Hepatocyte (in vitro differentiated cells): ENCODE measurements around the gene TUBB3. TPM values are rescaled to one million over a fixed set of nuclear protein-coding genes. Genes with fewer than 3 reads are reported as not detected.

Experiments used
- DNase-seq: peaks from one replicate; pipeline ENCODE4 v3.0.0-alpha.2; 2016; ENCODE audit warnings: low spot score
- H2AFZ ChIP-seq: fragments of 200-600 bp; sonication (generic); 2 replicates; pipeline ENCODE4 v1.6.0; 2016; ENCODE audit warnings: antibody characterized with exemption, mild to moderate bottlenecking
- H3K27ac ChIP-seq: fragments of 200-600 bp; sonication (generic); 2 replicates; pipeline ENCODE4 v1.5.1; 2016; ENCODE audit warnings: mild to moderate bottlenecking
- H3K27me3 ChIP-seq: fragments of 200-600 bp; sonication (generic); 2 replicates; pipeline ENCODE4 v1.6.1; 2016
- H3K36me3 ChIP-seq: fragments of 200-600 bp; sonication (generic); replicated peaks from 2 replicates; pipeline ENCODE4 v1.5.1; 2016; ENCODE audit warnings: low read depth; ENCODE audit not compliant: insufficient read depth
- H3K4me1 ChIP-seq: fragments of 200-600 bp; sonication (generic); 2 replicates; pipeline ENCODE4 v1.5.1; 2016; ENCODE audit warnings: mild to moderate bottlenecking, moderate library complexity; ENCODE audit not compliant: insufficient read depth
- H3K4me2 ChIP-seq: fragments of 200-600 bp; sonication (generic); 2 replicates; pipeline ENCODE4 v1.6.0; 2016
- H3K4me3 ChIP-seq: fragments of 200-600 bp; sonication (generic); 2 replicates; pipeline ENCODE4 v1.5.1; 2016; ENCODE audit warnings: mild to moderate bottlenecking
- H3K79me2 ChIP-seq: fragments of 200-600 bp; sonication (generic); 2 replicates; pipeline ENCODE4 v1.6.0; 2017; ENCODE audit warnings: mild to moderate bottlenecking
- H3K9me2 ChIP-seq: fragments of 200-600 bp; sonication (generic); replicated peaks from 2 replicates; pipeline ENCODE4 v1.6.0; 2017; ENCODE audit warnings: mild to moderate bottlenecking; ENCODE audit not compliant: insufficient read depth
- H3K9me3 ChIP-seq: fragments of 200-600 bp; sonication (generic); 2 replicates; pipeline ENCODE4 v1.5.1; 2016; ENCODE audit warnings: low read depth, mild to moderate bottlenecking
- H4K20me1 ChIP-seq: fragments of 200-600 bp; sonication (generic); 2 replicates; pipeline ENCODE4 v1.6.0; 2016; ENCODE audit warnings: mild to moderate bottlenecking; ENCODE audit not compliant: insufficient read depth, poor library complexity, severe bottlenecking
- EZH2 ChIP-seq: fragments of 200-600 bp; sonication (generic); IDR thresholded peaks from 2 replicates; pipeline ENCODE4 v1.6.1; 2016; ENCODE audit warnings: antibody characterized with exemption, mild to moderate bottlenecking, borderline replicate concordance
- EZH2phosphoT487 ChIP-seq: fragments of 200-600 bp; sonication (generic); IDR thresholded peaks from one replicate; pipeline ENCODE4 v1.6.1; 2018; ENCODE audit warnings: antibody characterized with exemption, mild to moderate bottlenecking, low read depth, moderate library complexity; ENCODE audit not compliant: unreplicated experiment, severe bottlenecking
- WGBS: methylation state at CpG from one replicate; pipeline ENCODE4 v1.1.6; 2016; ENCODE audit warnings: low lambda C conversion rate; ENCODE audit errors: missing lambda C conversion rate; 5-methylcytosine and 5-hydroxymethylcytosine counted together
- polyA plus RNA-seq: library from polyadenylated mRNA; unstranded; fragments of >200 nt; fragmentation: Nextera tagmentation; extraction: Ambion mirVana; gene quantifications from 2 replicates; pipeline ENCODE4 v1.2.1, GENCODE V29; 2016
- total RNA-seq: library from RNA; depleted of rRNA; stranded (reverse); fragments of >200 nt; gene quantifications from 2 replicates; pipeline ENCODE4 v1.2.3, GENCODE V29; 2014
- TF ChIP-seq, protein P1 (sequence below): fragments of 200-600 bp; sonication (generic); IDR thresholded peaks from 2 replicates; pipeline ENCODE4 v1.5.1; 2016; ENCODE audit warnings: antibody characterized with exemption, mild to moderate bottlenecking; ENCODE audit not compliant: poor library complexity

The TUBB3 gene
- total and polyA plus RNA-seq, 2 experiments from 2014 or later, result 69.3 to 87.2 TPM

GRCh38 chr16:89902980-89903379 lies 20.2 kb upstream of the TUBB3 start:
- Histone ChIP-seq H3K9me2 (no peaks in the 10 kb centered on the region), H3K9me3 (no peaks in the 10 kb centered on the region), H3K79me2 (no peaks in the 10 kb centered on the region), H3K4me1 (no peaks in the 10 kb centered on the region), H3K27me3 (no peaks in the 10 kb centered on the region), H2AFZ (no peak overlapping the region), H3K4me2 (no peak overlapping the region), H3K36me3 (no peaks in the 10 kb centered on the region), H3K4me3 (no peak overlapping the region), H4K20me1 (no peaks in the 10 kb centered on the region), H3K27ac (no peak overlapping the region)
- TF ChIP-seq, protein P1, sequence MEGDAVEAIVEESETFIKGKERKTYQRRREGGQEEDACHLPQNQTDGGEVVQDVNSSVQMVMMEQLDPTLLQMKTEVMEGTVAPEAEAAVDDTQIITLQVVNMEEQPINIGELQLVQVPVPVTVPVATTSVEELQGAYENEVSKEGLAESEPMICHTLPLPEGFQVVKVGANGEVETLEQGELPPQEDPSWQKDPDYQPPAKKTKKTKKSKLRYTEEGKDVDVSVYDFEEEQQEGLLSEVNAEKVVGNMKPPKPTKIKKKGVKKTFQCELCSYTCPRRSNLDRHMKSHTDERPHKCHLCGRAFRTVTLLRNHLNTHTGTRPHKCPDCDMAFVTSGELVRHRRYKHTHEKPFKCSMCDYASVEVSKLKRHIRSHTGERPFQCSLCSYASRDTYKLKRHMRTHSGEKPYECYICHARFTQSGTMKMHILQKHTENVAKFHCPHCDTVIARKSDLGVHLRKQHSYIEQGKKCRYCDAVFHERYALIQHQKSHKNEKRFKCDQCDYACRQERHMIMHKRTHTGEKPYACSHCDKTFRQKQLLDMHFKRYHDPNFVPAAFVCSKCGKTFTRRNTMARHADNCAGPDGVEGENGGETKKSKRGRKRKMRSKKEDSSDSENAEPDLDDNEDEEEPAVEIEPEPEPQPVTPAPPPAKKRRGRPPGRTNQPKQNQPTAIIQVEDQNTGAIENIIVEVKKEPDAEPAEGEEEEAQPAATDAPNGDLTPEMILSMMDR, result no peak
- no peak for TF ChIP-seq EZH2
- no peak for DNase-seq
- 95% methylated on average over 11 of the region's 11 CpGs for WGBS

DNA sequence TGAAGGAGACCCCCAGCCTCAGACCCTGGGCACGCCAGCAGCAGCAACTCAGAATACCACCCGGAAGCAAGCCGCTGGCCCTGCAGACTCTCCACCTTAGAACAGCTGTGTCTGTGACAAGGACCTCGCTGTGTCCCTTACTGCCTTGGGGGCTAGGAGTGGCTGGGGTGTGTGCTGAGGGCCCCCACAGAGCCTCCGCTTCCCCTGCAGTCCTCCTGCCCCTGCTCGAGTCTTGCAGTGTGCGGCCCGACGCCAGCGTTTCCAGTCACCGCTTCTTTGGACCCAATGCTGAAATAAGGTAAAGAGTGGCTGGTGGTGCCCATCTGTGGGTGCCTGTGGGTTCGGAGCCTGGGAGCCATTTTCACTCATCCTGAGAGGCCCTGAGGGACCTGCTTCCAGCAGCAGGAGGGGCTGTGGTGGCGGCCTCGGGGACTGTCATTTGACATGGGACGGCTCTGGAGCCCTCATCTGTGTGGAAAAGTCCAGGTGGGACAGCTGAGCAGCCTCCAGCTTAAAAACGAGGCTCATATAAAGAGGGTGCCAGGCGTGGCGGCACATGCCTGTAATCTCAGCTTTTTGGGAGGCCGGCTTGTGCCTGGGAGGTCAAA lies 19.1 kb upstream of the TUBB3 start:
- TF ChIP-seq EZH2phosphoT487 (no peak), EZH2 (no peak)
- TF ChIP-seq, protein P1, result no peak
- no peaks in the 10 kb centered on the region for H3K9me2 ChIP-seq
- no peaks in the 10 kb centered on the region for H4K20me1 ChIP-seq
- no peaks in the 10 kb centered on the region for H3K4me1 ChIP-seq
- no peak overlapping the region for H2AFZ ChIP-seq
- DNase-seq, result no peak
- H3K27ac ChIP-seq, result no peak overlapping the region
- no peaks in the 10 kb centered on the region for H3K79me2 ChIP-seq
- H3K36me3 ChIP-seq, result no peaks in the 10 kb centered on the region
- no peaks in the 10 kb centered on the region for H3K27me3 ChIP-seq
- H3K4me2 ChIP-seq, result no peak overlapping the region
- 94% methylated on average over 19 of the region's 19 CpGs for WGBS
- H3K9me3 ChIP-seq, result no peaks in the 10 kb centered on the region
- no peak overlapping the region for H3K4me3 ChIP-seq

DNA sequence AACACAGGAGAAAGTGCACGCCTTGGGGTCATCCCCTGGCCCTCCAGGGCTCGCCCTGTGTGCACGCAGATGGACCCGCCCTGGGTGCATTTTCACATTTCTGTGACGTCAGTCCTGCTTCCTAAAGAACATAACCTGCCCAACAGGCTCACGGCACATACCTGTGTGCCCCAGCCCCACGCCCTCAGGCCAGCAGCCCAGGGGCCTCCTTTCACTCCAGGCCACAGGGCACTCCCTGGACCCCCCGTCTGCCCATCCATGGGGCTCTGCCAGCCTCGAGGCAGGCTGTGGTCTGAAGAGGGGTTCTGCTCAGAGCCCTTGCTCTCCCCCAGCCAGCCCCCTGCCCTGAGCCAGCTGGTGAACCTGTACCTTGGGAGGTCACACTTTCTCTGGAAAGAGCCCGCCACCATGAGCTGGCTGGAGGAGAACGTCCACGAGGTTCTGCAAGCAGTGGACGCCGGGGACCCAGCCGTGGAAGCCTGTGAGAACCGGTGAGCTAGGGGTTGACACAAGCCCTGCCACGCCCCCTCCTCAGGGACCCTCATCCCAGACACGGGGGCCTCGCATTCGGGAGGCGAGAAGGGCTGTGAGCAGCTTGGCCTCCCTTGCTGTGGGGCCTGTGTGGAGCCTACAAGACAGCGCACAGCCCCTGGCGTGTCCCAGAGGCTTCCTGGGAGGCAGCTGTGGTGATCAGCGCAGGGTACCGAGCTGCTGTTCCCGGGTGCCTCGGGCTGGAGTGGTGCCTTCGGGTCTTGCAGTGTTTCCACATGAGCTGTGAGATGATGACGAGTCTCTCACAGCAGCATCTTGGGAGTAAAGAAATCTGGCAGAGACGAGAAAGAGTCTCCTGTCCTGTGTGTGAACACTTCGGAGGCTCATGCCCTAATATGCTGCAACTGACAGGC lies 18.3 kb upstream of the TUBB3 start:
- Histone ChIP-seq H3K4me3 (no peak overlapping the region), H3K27me3 (no peaks in the 10 kb centered on the region), H3K9me2 (no peaks in the 10 kb centered on the region), H3K79me2 (no peaks in the 10 kb centered on the region), H3K4me1 (no peaks in the 10 kb centered on the region), H3K27ac (no peak overlapping the region), H3K9me3 (no peaks in the 10 kb centered on the region), H2AFZ (no peak overlapping the region), H3K4me2 (no peak overlapping the region), H4K20me1 (no peaks in the 10 kb centered on the region), H3K36me3 (no peaks in the 10 kb centered on the region)
- DNase-seq, result no peak
- WGBS, result 94% methylated on average over 30 of the region's 31 CpGs
- TF ChIP-seq EZH2 (no peak), EZH2phosphoT487 (no peak)
- TF ChIP-seq, protein P1, result no peak
